Neuronal stem cell (in vitro differentiated cells): Measurements from ENCODE around the gene MYLIP.

ENCODE experiments used
- DNase-seq: peaks from one replicate; pipeline ENCODE4 v3.0.0-alpha.2; 2013; ENCODE audit warnings: low spot score
- H2AFZ ChIP-seq: one replicate; pipeline ENCODE4 v1.6.1; 2013; ENCODE audit warnings: mild to moderate bottlenecking, low read length, inconsistent platforms
- H2AK5ac ChIP-seq: 2 replicates; pipeline ENCODE4 v1.6.1; 2013; ENCODE audit warnings: low read depth, mild to moderate bottlenecking, inconsistent platforms, low read length, moderate library complexity, mixed read lengths
- H2BK120ac ChIP-seq: 2 replicates; pipeline ENCODE4 v1.6.1; 2013; ENCODE audit warnings: low read depth, mild to moderate bottlenecking, inconsistent platforms, low read length, moderate library complexity, mixed read lengths
- H2BK12ac ChIP-seq: one replicate; pipeline ENCODE4 v1.6.1; 2013; ENCODE audit warnings: low read length, inconsistent platforms
- H2BK15ac ChIP-seq: 2 replicates; pipeline ENCODE4 v1.6.1; 2013; ENCODE audit warnings: mild to moderate bottlenecking, low read length, inconsistent platforms, mixed read lengths
- H2BK5ac ChIP-seq: one replicate; pipeline ENCODE4 v1.6.1; 2013; ENCODE audit warnings: inconsistent platforms, mild to moderate bottlenecking, low read length, moderate library complexity
- H3K14ac ChIP-seq: one replicate; pipeline ENCODE4 v1.6.1; 2013; ENCODE audit warnings: low read length, inconsistent platforms
- H3K18ac ChIP-seq: 2 replicates; pipeline ENCODE4 v1.6.1; 2013; ENCODE audit warnings: low read length, inconsistent platforms
- H3K23ac ChIP-seq: 2 replicates; pipeline ENCODE4 v1.6.1; 2013; ENCODE audit warnings: low read depth, mild to moderate bottlenecking, mixed read lengths, low read length, inconsistent platforms; ENCODE audit not compliant: poor library complexity
- H3K27ac ChIP-seq: replicated peaks from 3 replicates; pipeline ENCODE4 v1.5.1; 2013; ENCODE audit warnings: low read length, inconsistent platforms
- H3K27me3 ChIP-seq, 3 experiments: 2 replicates each; pipeline ENCODE4 v1.6.1; 2013; ENCODE audit warnings: low read length in 3 of 3, mild to moderate bottlenecking in 2 of 3, inconsistent platforms in 1 of 3, low read depth in 1 of 3, mixed read lengths in 1 of 3, moderate library complexity in 1 of 3; ENCODE audit not compliant: control insufficient read depth in 3 of 3, insufficient read depth in 3 of 3
- H3K36me3 ChIP-seq, 2 donors: replicated peaks in 1 of 2; 2 replicates each; pipeline ENCODE4 v1.6.1; 2013; ENCODE audit warnings: low read length in 2 of 2; ENCODE audit not compliant: control insufficient read depth in 2 of 2, insufficient read depth in 2 of 2
- H3K4ac ChIP-seq: 2 replicates; pipeline ENCODE4 v1.6.1; 2013; ENCODE audit warnings: inconsistent platforms, mild to moderate bottlenecking, low read length, moderate library complexity
- H3K4me1 ChIP-seq, 2 donors: 1 replicate in 1 of 2; 2 replicates in 1 of 2; pipeline ENCODE4 v1.6.1; 2013; ENCODE audit warnings: low read length in 2 of 2, low read depth in 1 of 2; ENCODE audit not compliant: control insufficient read depth in 2 of 2, insufficient read depth in 1 of 2
- H3K4me2 ChIP-seq: one replicate; pipeline ENCODE4 v1.6.1; 2013; ENCODE audit warnings: mild to moderate bottlenecking, low read length, inconsistent platforms; ENCODE audit not compliant: insufficient read depth, poor library complexity, severe bottlenecking
- H3K4me3 ChIP-seq, 2 donors: 2 replicates each; pipeline ENCODE4 v1.5.1; 2013; ENCODE audit warnings: low read length in 2 of 2, mild to moderate bottlenecking in 2 of 2, inconsistent platforms in 1 of 2, moderate library complexity in 1 of 2
- H3K79me1 ChIP-seq: one replicate; pipeline ENCODE4 v1.6.1; 2013; ENCODE audit warnings: low read depth, mild to moderate bottlenecking, inconsistent platforms, low read length, moderate library complexity
- H3K9ac ChIP-seq: one replicate; pipeline ENCODE4 v1.6.1; 2013; ENCODE audit warnings: mild to moderate bottlenecking, low read depth, low read length, inconsistent platforms; ENCODE audit not compliant: poor library complexity
- H3K9me3 ChIP-seq, 2 donors: replicated peaks in 1 of 2; 2 replicates each; pipeline versions ENCODE3 to v1.6.1; 2013; ENCODE audit warnings: low read length in 2 of 2, mild to moderate bottlenecking in 2 of 2, inconsistent platforms in 1 of 2, low read depth in 1 of 2, mixed read lengths in 1 of 2, moderate library complexity in 1 of 2; ENCODE audit not compliant: control insufficient read depth in 2 of 2, insufficient read depth in 1 of 2
- H4K8ac ChIP-seq: one replicate; pipeline ENCODE4 v1.6.1; 2013; ENCODE audit warnings: low read depth, mild to moderate bottlenecking, inconsistent platforms, low read length, moderate library complexity
- H4K91ac ChIP-seq: one replicate; pipeline ENCODE4 v1.6.1; 2013; ENCODE audit warnings: low read length, low read depth, mild to moderate bottlenecking, inconsistent platforms; ENCODE audit not compliant: poor library complexity
- WGBS, 2 donors: extraction: QIAGEN DNeasy Blood & Tissue Kit; methylation state at CpG; one replicate each; pipeline ENCODE4 v1.1.7; 2013; ENCODE audit warnings: missing lambda C conversion rate in 2 of 2, mixed read lengths in 1 of 2; ENCODE audit not compliant: insufficient read length in 2 of 2, insufficient replicate concordance in 1 of 2; ENCODE audit errors: extremely low coverage in 2 of 2; 5-methylcytosine and 5-hydroxymethylcytosine counted together

Gene MYLIP

GRCh38 chr6:16163066-16163465 is 34.2 kb downstream of the MYLIP start:
- Histone ChIP-seq H3K9me3 (no peaks in the 10 kb centered on the region), H3K27ac (no peak overlapping the region), H4K91ac (no peak overlapping the region), H2BK15ac (no peak overlapping the region), H3K14ac (no peak overlapping the region), H2BK12ac (no peak overlapping the region), H2AK5ac (no peak overlapping the region), H4K8ac (no peak overlapping the region), H2BK5ac (no peak overlapping the region), H3K27me3 (peaks cover 0 to 17% (median 0%) of the 10 kb centered on the region in 3 experiments), H2BK120ac (no peak overlapping the region), H3K23ac (no peak overlapping the region), H3K4me3 (no peak overlapping the region), H2AFZ (no peak overlapping the region), H3K36me3 (no peaks in the 10 kb centered on the region), H3K4me2 (no peak overlapping the region), H3K4me1 (peaks cover 0 to under 1% of the 10 kb centered on the region in 2 donors), H3K4ac (no peak overlapping the region), H3K18ac (no peak overlapping the region), H3K79me1 (no peaks in the 10 kb centered on the region), H3K9ac (no peak overlapping the region)
- no CpG with 5 or more reads among the region's 1 CpG for WGBS, 2 donors
- DNase-seq = no peak

- no peaks in the 10 kb centered on the region for H3K9me3 ChIP-seq
- H3K9ac ChIP-seq = no peak overlapping the region
- H3K27ac ChIP-seq = no peak overlapping the region
- no peak overlapping the region for H2AK5ac ChIP-seq
- no peak overlapping the region for H3K14ac ChIP-seq
- no peaks in the 10 kb centered on the region for H3K4me1 ChIP-seq
- H2AFZ ChIP-seq = no peak overlapping the region
- no peak overlapping the region for H2BK120ac ChIP-seq
- no peak overlapping the region for H3K4me2 ChIP-seq
- no peak overlapping the region for H3K18ac ChIP-seq
- no peak overlapping the region for H2BK12ac ChIP-seq
- WGBS, 2 donors = no CpG with 5 or more reads among the region's 2 CpGs
- no peak overlapping the region for H2BK15ac ChIP-seq
- H3K27me3 ChIP-seq = peaks cover 0 to 17% (median 0%) of the 10 kb centered on the region in 3 experiments
- H3K36me3 ChIP-seq = no peaks in the 10 kb centered on the region
- no peak overlapping the region for H3K4ac ChIP-seq
- H2BK5ac ChIP-seq = no peak overlapping the region
- no peaks in the 10 kb centered on the region for H3K79me1 ChIP-seq
- no peak overlapping the region for H4K8ac ChIP-seq
- no peak overlapping the region for H4K91ac ChIP-seq
- DNase-seq = no peak
- H3K23ac ChIP-seq = no peak overlapping the region
- H3K4me3 ChIP-seq = no peak overlapping the region
Observed at GRCh38 chr6:16163535-16164300, 34.8 kb downstream of the MYLIP start.

GRCh38 chr6:16165641-16166040 is 36.8 kb downstream of the MYLIP start:
- Histone ChIP-seq H2BK120ac (no peak overlapping the region), H2BK12ac (no peak overlapping the region), H3K18ac (no peak overlapping the region), H3K9ac (no peak overlapping the region), H3K23ac (no peak overlapping the region), H3K79me1 (no peaks in the 10 kb centered on the region), H4K8ac (no peak overlapping the region), H3K27me3 (peaks cover 0 to 17% (median 0%) of the 10 kb centered on the region in 3 experiments), H2BK15ac (no peak overlapping the region), H3K4me2 (no peak overlapping the region), H3K36me3 (no peaks in the 10 kb centered on the region), H2BK5ac (no peak overlapping the region), H3K4ac (no peak overlapping the region), H3K4me1 (no peaks in the 10 kb centered on the region), H3K4me3 (no peak overlapping the region), H2AFZ (no peak overlapping the region), H3K27ac (no peak overlapping the region), H3K9me3 (no peaks in the 10 kb centered on the region), H4K91ac (no peak overlapping the region), H3K14ac (no peak overlapping the region), H2AK5ac (no peak overlapping the region)
- DNase-seq = no peak
- no CpG with 5 or more reads among the region's 5 CpGs for WGBS, 2 donors

GRCh38 chr6:16166871-16167608 is 38.2 kb downstream of the MYLIP start:
- Histone ChIP-seq H2BK120ac (no peak overlapping the region), H3K4me1 (no peaks in the 10 kb centered on the region), H3K27ac (no peak overlapping the region), H3K9ac (no peak overlapping the region), H3K9me3 (no peaks in the 10 kb centered on the region), H4K91ac (no peak overlapping the region), H3K4me3 (no peak overlapping the region), H2AK5ac (no peak overlapping the region), H2BK12ac (no peak overlapping the region), H3K23ac (no peak overlapping the region), H2AFZ (no peak overlapping the region), H3K27me3 (peaks cover 0 to 24% (median 0%) of the 10 kb centered on the region in 3 experiments), H3K14ac (no peak overlapping the region), H3K4ac (no peak overlapping the region), H3K79me1 (no peaks in the 10 kb centered on the region), H4K8ac (no peak overlapping the region), H2BK5ac (no peak overlapping the region), H3K18ac (no peak overlapping the region), H2BK15ac (no peak overlapping the region), H3K4me2 (no peak overlapping the region), H3K36me3 (no peaks in the 10 kb centered on the region)
- no peak for DNase-seq
- WGBS, 2 donors = no CpG with 5 or more reads among the region's 4 CpGs
